ENCODE measurements around the gene TMEM231.
"Not testable (repeated sequence)": the region's sequence is repeated elsewhere in the genome, so short reads cannot be mapped to it uniquely, and the experiment has no call there.

The TMEM231 gene

GRCh38 chr16:75555707-75556430 lies at the start of gene TMEM231:
Gene TMEM231, minus strand, starts transcription at chr16:75556252. Its CDS starts 43 bp downstream, at chr16:75556209.
- DNase-seq (ENCODE audit: insufficient read length, low spot score) (peak; percentile 91), FAIRE-seq (peak; percentile 98)

GRCh38 chr16:75603241-75603640 lies 47.2 kb upstream of the TMEM231 start:
- DNase-seq (ENCODE audit: insufficient read length, low spot score) (no peak), FAIRE-seq (no peak)

GRCh38 chr16:75599452-75600277 lies 43.6 kb upstream of the TMEM231 start:
- DNase-seq (ENCODE audit: insufficient read length, low spot score) (no peak), FAIRE-seq (no peak)

- FAIRE-seq = no peak
These were observed 38.1 kb upstream of the TMEM231 start for GRCh38 chr16:75593825-75594820.

GRCh38 chr16:75593308-75593707 lies 37.3 kb upstream of the TMEM231 start:
- FAIRE-seq = no peak
- DNase-seq (ENCODE audit: insufficient read length, low spot score) = no peak

More at GRCh38 chr16:75593825-75594820, 38.1 kb upstream of the TMEM231 start:
- no peak for DNase-seq (ENCODE audit: insufficient read length, low spot score)

- FAIRE-seq = not testable (repeated sequence)
These were observed 35.9 kb upstream of the TMEM231 start for GRCh38 chr16:75591927-75592326.

GRCh38 chr16:75590920-75591843 lies 35.1 kb upstream of the TMEM231 start:
- DNase-seq (ENCODE audit: insufficient read length, low spot score) (no peak), FAIRE-seq (no peak)

More at GRCh38 chr16:75591927-75592326, 35.9 kb upstream of the TMEM231 start:
- not testable (repeated sequence) for DNase-seq (ENCODE audit: insufficient read length, low spot score)

- FAIRE-seq = no peak
- DNase-seq (ENCODE audit: insufficient read length, low spot score) = no peak
These were observed 33.3 kb upstream of the TMEM231 start for GRCh38 chr16:75589306-75589705.

GRCh38 chr16:75588716-75589115 lies 32.7 kb upstream of the TMEM231 start:
- FAIRE-seq = no peak
- DNase-seq (ENCODE audit: insufficient read length, low spot score) = no peak

- DNase-seq (ENCODE audit: insufficient read length, low spot score) = no peak
- FAIRE-seq = peak; percentile 31
These were observed 28.1 kb upstream of the TMEM231 start for GRCh38 chr16:75584108-75584507.

- FAIRE-seq = no peak
These were observed 23.3 kb upstream of the TMEM231 start for GRCh38 chr16:75579281-75579834.

GRCh38 chr16:75578725-75579124 lies 22.7 kb upstream of the TMEM231 start:
- no peak for FAIRE-seq
- no peak for DNase-seq (ENCODE audit: insufficient read length, low spot score)

More at GRCh38 chr16:75579281-75579834, 23.3 kb upstream of the TMEM231 start:
- no peak for DNase-seq (ENCODE audit: insufficient read length, low spot score)

- FAIRE-seq = no peak
These were observed 22.2 kb upstream of the TMEM231 start for GRCh38 chr16:75578212-75578611.

GRCh38 chr16:75576384-75576811 lies 20.3 kb upstream of the TMEM231 start:
- DNase-seq (ENCODE audit: insufficient read length, low spot score) = no peak
- no peak for FAIRE-seq

More at GRCh38 chr16:75578212-75578611, 22.2 kb upstream of the TMEM231 start:
- DNase-seq (ENCODE audit: insufficient read length, low spot score) = no peak

- DNase-seq (ENCODE audit: insufficient read length, low spot score) = no peak
- FAIRE-seq = no peak
These were observed 19.9 kb upstream of the TMEM231 start for GRCh38 chr16:75575958-75576357.

GRCh38 chr16:75573955-75574354 lies 17.9 kb upstream of the TMEM231 start:
- FAIRE-seq (no peak), DNase-seq (ENCODE audit: insufficient read length, low spot score) (no peak)

- DNase-seq (ENCODE audit: insufficient read length, low spot score) = no peak
- no peak for FAIRE-seq
These were observed 17.0 kb upstream of the TMEM231 start for GRCh38 chr16:75572864-75573542.

GRCh38 chr16:75570396-75571065 lies 14.5 kb upstream of the TMEM231 start:
- no peak for FAIRE-seq

More at GRCh38 chr16:75570396-75571065, 14.5 kb upstream of the TMEM231 start:
- DNase-seq (ENCODE audit: insufficient read length, low spot score) = no peak

Measured in GM19239 (cell line).